ENCODE measurements around the gene C19orf25. TPM values are rescaled to one million over a fixed set of nuclear protein-coding genes. Genes with fewer than 3 reads are reported as not detected.

Gene C19orf25
- total and polyA plus RNA-seq, 9 of the 15 experiments (the other 6 are each of a cell fraction or from before 2014, with no cell fraction given): 0.79 to 96.0 (median 36.1) TPM

DNA sequence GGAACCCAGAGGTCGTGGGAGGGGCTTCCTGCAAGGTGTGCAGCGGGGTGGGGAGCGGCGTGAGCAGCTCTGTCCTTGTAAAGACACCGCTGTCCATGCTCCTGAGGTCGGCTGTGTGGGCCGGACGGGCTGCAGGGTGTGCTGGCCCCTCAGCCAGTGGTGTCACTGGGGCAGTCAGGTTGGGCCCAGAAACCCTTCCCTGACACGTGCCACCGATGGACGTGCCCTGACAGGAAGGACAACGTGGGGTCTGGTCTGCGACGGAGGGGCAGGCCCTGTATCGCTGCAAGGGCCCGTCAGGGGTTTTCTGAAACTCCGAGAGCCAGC is 45.0 kb downstream of the C19orf25 start:
- H4K20me1 ChIP-seq (replicated peaks; ENCODE audit: control insufficient read depth, insufficient read depth, low read length): peaks cover 21% of the 10 kb centered on the region
- no TSS peak for BruUV-seq (replicated peaks)
- H2AFZ ChIP-seq (ENCODE audit: low read depth, low read length): no peak overlapping the region
- POLR2A ChIA-PET: interaction anchor here (0.6 to 7.0 kb wide), 3 partner anchors 11 to 132 kb away, joined by 4 to 52 read pairs (median 5); no protein-coding TSS in a partner anchor
- 95% methylated on average over 16 of the region's 17 CpGs for WGBS (ENCODE audit: insufficient coverage, low coverage, missing lambda C conversion rate)
- H3K27ac ChIP-seq (ENCODE audit: extremely low read depth, low read depth, low read length): peak overlapping the region; percentile 71; the same call in 1 of the 3 replicates
- H3K4me1 ChIP-seq (replicated peaks in 1 of 2; ENCODE audit: control insufficient read depth in 2 of 2, insufficient read depth in 2 of 2, low read length in 2 of 2): peaks cover 15 to 80% of the 10 kb centered on the region in 2 experiments; a peak in 4 of 5 replicates
- H3K36me3 ChIP-seq (ENCODE audit: control insufficient read depth, insufficient read depth, low read length): peaks cover 62% of the 10 kb centered on the region; the same call in 2 of the 3 replicates
- H3K79me2 ChIP-seq (ENCODE audit: control insufficient read depth, insufficient read depth, low read length): peaks cover 21% of the 10 kb centered on the region
- H3K9me3 ChIP-seq (replicated peaks; ENCODE audit: control insufficient read depth, insufficient read depth, low read depth, low read length): no peaks in the 10 kb centered on the region
- intact Hi-C loops (cut with micrococcal nuclease): no loop called here
- no peak overlapping the region for H3K4me3 ChIP-seq
- H3K4me2 ChIP-seq (ENCODE audit: insufficient read depth, low read length): no peak overlapping the region
- ATAC-seq: no peak
- TF ChIP-seq POLR3G (IDR thresholded peaks at IDR 0.05; ENCODE audit: extremely low read depth, insufficient read length, insufficient replicate concordance) (no peak), THRB (CRISPR knock-in tag; conservative IDR thresholded peaks at IDR 0.05) (no peak), ZNF277 (CRISPR knock-in tag; IDR thresholded peaks at IDR 0.05; ENCODE audit: borderline replicate concordance) (no peak), HMG20B (CRISPR knock-in tag; IDR thresholded peaks at IDR 0.05) (no peak), ZNF766 (CRISPR knock-in tag; conservative IDR thresholded peaks at IDR 0.05) (no peak), MAX (CRISPR knock-in tag; IDR thresholded peaks at IDR 0.05) (peak; percentile 18; the same call in 1 of the 2 replicates), RFX5 (IDR thresholded peaks at IDR 0.05; ENCODE audit: low read depth, low read length) (no peak)
- CTCF ChIA-PET (ENCODE audit: low intra/inter-chr PET ratio): no interaction called here
- H3K27me3 ChIP-seq (ENCODE audit: control insufficient read depth in 2 of 2, insufficient read depth in 2 of 2, low read length in 2 of 2): no peaks in the 10 kb centered on the region
- no peak for DNase-seq (ENCODE audit: extremely low read depth in 1 of 4, low spot score in 3 of 4)
- no peak for FAIRE-seq
- in situ Hi-C loops (cut with MboI): no loop called here
- H3K9me1 ChIP-seq (ENCODE audit: control insufficient read depth, insufficient read depth, low read length): peaks cover 3% of the 10 kb centered on the region
- H3K9ac ChIP-seq (ENCODE audit: insufficient read depth in 1 of 2, low read depth in 2 of 2, low read length in 2 of 2): peak overlapping the region in 1 of 2 experiments; percentile 78; a peak in 2 of 4 replicates

All from K562 (cell line).